Mesenchymal stem cell (in vitro differentiated cells and primary cell): ENCODE measurements around the gene RGS7.
"Not testable (repeated sequence)": the region's sequence is repeated elsewhere in the genome, so short reads cannot be mapped to it uniquely, and the experiment has no call there.

Source experiments
- DNase-seq: peaks from one replicate; pipeline ENCODE4 v3.0.0-alpha.2; 2013
- H2AFZ ChIP-seq: one replicate; pipeline ENCODE4 v1.6.1; 2013; ENCODE audit warnings: low read depth, mild to moderate bottlenecking, control low read depth, inconsistent platforms, low read length, moderate library complexity
- H2AK5ac ChIP-seq: 2 replicates; pipeline ENCODE4 v1.6.1; 2013; ENCODE audit warnings: low read length, moderate library complexity, mild to moderate bottlenecking, inconsistent platforms; ENCODE audit not compliant: severe bottlenecking
- H2BK120ac ChIP-seq: one replicate; pipeline ENCODE4 v1.6.1; 2013; ENCODE audit warnings: low read depth, mild to moderate bottlenecking, inconsistent platforms, low read length, moderate library complexity
- H2BK12ac ChIP-seq, 2 experiments: one replicate each; pipeline ENCODE4 v1.6.1; 2013; ENCODE audit warnings: inconsistent platforms in 2 of 2, low read length in 2 of 2, mild to moderate bottlenecking in 2 of 2, moderate library complexity in 2 of 2, control low read depth in 1 of 2
- H2BK15ac ChIP-seq: one replicate; pipeline ENCODE4 v1.6.1; 2013; ENCODE audit warnings: mild to moderate bottlenecking, low read depth, inconsistent platforms; ENCODE audit not compliant: poor library complexity, severe bottlenecking
- H2BK5ac ChIP-seq: 2 replicates; pipeline ENCODE4 v1.6.1; 2013; ENCODE audit warnings: low read depth, mild to moderate bottlenecking, low read length, control low read depth, inconsistent platforms; ENCODE audit not compliant: poor library complexity, severe bottlenecking
- H3K14ac ChIP-seq, 2 experiments: one replicate each; pipeline ENCODE4 v1.6.1; 2013; ENCODE audit warnings: inconsistent platforms in 2 of 2, low read length in 2 of 2, control low read depth in 1 of 2, mild to moderate bottlenecking in 1 of 2, moderate library complexity in 1 of 2
- H3K18ac ChIP-seq, 2 experiments: one replicate each; pipeline ENCODE4 v1.6.1; 2013; ENCODE audit warnings: inconsistent platforms in 2 of 2, low read length in 2 of 2, control low read depth in 1 of 2, low read depth in 1 of 2, mild to moderate bottlenecking in 1 of 2
- H3K23ac ChIP-seq, 2 experiments: one replicate each; pipeline ENCODE4 v1.6.1; 2013; ENCODE audit warnings: inconsistent platforms in 2 of 2, low read length in 2 of 2, mild to moderate bottlenecking in 2 of 2, moderate library complexity in 2 of 2, control low read depth in 1 of 2
- H3K27ac ChIP-seq: 2 replicates; pipeline ENCODE4 v1.5.1; 2013; ENCODE audit warnings: mild to moderate bottlenecking, moderate library complexity, low read length, control low read depth, inconsistent platforms; ENCODE audit not compliant: poor library complexity, severe bottlenecking
- H3K27me3 ChIP-seq, 2 experiments: 2 replicates each; pipeline versions ENCODE4 v1.6.1 to v1.7.0; 2013; ENCODE audit warnings: low read length in 2 of 2, mild to moderate bottlenecking in 2 of 2, moderate library complexity in 2 of 2, control low read depth in 1 of 2, inconsistent platforms in 1 of 2; ENCODE audit not compliant: control insufficient read depth in 1 of 2, insufficient read depth in 1 of 2
- H3K36me3 ChIP-seq, 2 experiments: 2 replicates each; pipeline versions ENCODE4 v1.6.1 to v1.7.0; 2013; ENCODE audit warnings: low read length in 2 of 2, control low read depth in 1 of 2, inconsistent platforms in 1 of 2, low read depth in 1 of 2, mild to moderate bottlenecking in 1 of 2; ENCODE audit not compliant: insufficient read depth in 2 of 2, control insufficient read depth in 1 of 2
- H3K4ac ChIP-seq, 2 experiments: one replicate each; pipeline ENCODE4 v1.6.1; 2013; ENCODE audit warnings: inconsistent platforms in 2 of 2, low read length in 2 of 2, mild to moderate bottlenecking in 2 of 2, moderate library complexity in 2 of 2, control low read depth in 1 of 2, low read depth in 1 of 2
- H3K4me1 ChIP-seq: 2 replicates; pipeline ENCODE4 v1.6.1; 2013; ENCODE audit warnings: low read depth, low read length, control low read depth; ENCODE audit not compliant: control insufficient read depth, insufficient read depth
- H3K4me2 ChIP-seq: 2 replicates; pipeline ENCODE4 v1.6.1; 2013; ENCODE audit warnings: low read length, mild to moderate bottlenecking, inconsistent platforms; ENCODE audit not compliant: poor library complexity, severe bottlenecking
- H3K4me3 ChIP-seq, 2 experiments: 2 replicates each; pipeline versions ENCODE4 v1.5.1 to v1.7.0; 2013; ENCODE audit warnings: low read length in 2 of 2, mild to moderate bottlenecking in 2 of 2, control low read depth in 1 of 2, low read depth in 1 of 2; ENCODE audit not compliant: insufficient read depth in 1 of 2
- H3K79me1 ChIP-seq: replicated peaks from 2 replicates; pipeline ENCODE4 v1.6.1; 2013; ENCODE audit warnings: mild to moderate bottlenecking, control low read depth, low read length, inconsistent platforms; ENCODE audit not compliant: poor library complexity, severe bottlenecking
- H3K9ac ChIP-seq: 2 replicates; pipeline ENCODE4 v1.7.0; 2013; ENCODE audit warnings: mild to moderate bottlenecking, low read length, moderate library complexity
- H3K9me3 ChIP-seq: 2 replicates; pipeline ENCODE4 v1.7.0; 2013; ENCODE audit warnings: mild to moderate bottlenecking, low read length; ENCODE audit not compliant: control insufficient read depth
- H4K8ac ChIP-seq: one replicate; pipeline ENCODE4 v1.6.1; 2013; ENCODE audit warnings: inconsistent platforms, mild to moderate bottlenecking, low read length, moderate library complexity
- H4K91ac ChIP-seq: one replicate; pipeline ENCODE4 v1.6.1; 2013; ENCODE audit warnings: mild to moderate bottlenecking, low read length, inconsistent platforms
- WGBS: methylation state at CpG from one replicate; pipeline ENCODE4 v1.1.7; 2013; ENCODE audit warnings: mixed read lengths; 5-methylcytosine and 5-hydroxymethylcytosine counted together

Gene RGS7

GRCh38 chr1:241090798-241091197 is 266.2 kb downstream of the RGS7 start:
- H2BK5ac ChIP-seq, result no peak overlapping the region
- H4K8ac ChIP-seq, result no peak overlapping the region
- no peak overlapping the region for H3K23ac ChIP-seq
- H3K4ac ChIP-seq, result no peak overlapping the region
- DNase-seq, result no peak
- 86% methylated on average over 3 of the region's 3 CpGs for WGBS
- H3K36me3 ChIP-seq, result no peaks in the 10 kb centered on the region
- H3K4me2 ChIP-seq, result no peak overlapping the region
- no peak overlapping the region for H4K91ac ChIP-seq
- H3K27ac ChIP-seq, result no peak overlapping the region
- H3K9me3 ChIP-seq, result no peaks in the 10 kb centered on the region
- H2AK5ac ChIP-seq, result no peak overlapping the region
- no peak overlapping the region for H2BK15ac ChIP-seq
- H3K79me1 ChIP-seq, result no peaks in the 10 kb centered on the region
- H2BK120ac ChIP-seq, result no peak overlapping the region
- no peaks in the 10 kb centered on the region for H3K4me1 ChIP-seq
- no peaks in the 10 kb centered on the region for H3K27me3 ChIP-seq
- H3K9ac ChIP-seq, result no peak overlapping the region
- H2AFZ ChIP-seq, result no peak overlapping the region
- no peak overlapping the region for H3K14ac ChIP-seq
- no peak overlapping the region for H3K18ac ChIP-seq
- no peak overlapping the region for H2BK12ac ChIP-seq
- no peak overlapping the region for H3K4me3 ChIP-seq

GRCh38 chr1:241089066-241089465 is 267.9 kb downstream of the RGS7 start:
- H3K18ac ChIP-seq, H4K91ac ChIP-seq, H2BK120ac ChIP-seq, H2BK15ac ChIP-seq, H3K14ac ChIP-seq, DNase-seq, H3K9ac ChIP-seq, H2AK5ac ChIP-seq, H2BK5ac ChIP-seq, H3K4me2 ChIP-seq, H3K79me1 ChIP-seq, H3K4ac ChIP-seq, H3K27me3 ChIP-seq, H3K9me3 ChIP-seq, H3K23ac ChIP-seq, H2AFZ ChIP-seq, H3K36me3 ChIP-seq, H3K4me1 ChIP-seq, H4K8ac ChIP-seq, H3K27ac ChIP-seq, H2BK12ac ChIP-seq, H3K4me3 ChIP-seq: not testable (repeated sequence)
- WGBS, result 65% methylated on average over 1 of the region's 1 CpG

- H3K4me1 ChIP-seq, DNase-seq, H2AFZ ChIP-seq, H2BK15ac ChIP-seq, H2BK5ac ChIP-seq, H3K27me3 ChIP-seq, H3K4me3 ChIP-seq, H3K4ac ChIP-seq, H2BK120ac ChIP-seq, H3K23ac ChIP-seq, H2AK5ac ChIP-seq, H2BK12ac ChIP-seq, H3K79me1 ChIP-seq, H3K14ac ChIP-seq, H3K9ac ChIP-seq, H3K18ac ChIP-seq, H4K91ac ChIP-seq, H3K27ac ChIP-seq, H4K8ac ChIP-seq, H3K4me2 ChIP-seq, H3K9me3 ChIP-seq, H3K36me3 ChIP-seq: not testable (repeated sequence)
- WGBS, result 51% methylated on average over 2 of the region's 2 CpGs
These were observed 268.9 kb downstream of the RGS7 start for GRCh38 chr1:241088075-241088474.

- no peaks in the 10 kb centered on the region for H3K4me1 ChIP-seq
These were observed 270.3 kb downstream of the RGS7 start for GRCh38 chr1:241086686-241087085.

More at GRCh38 chr1:241086686-241087085, 270.3 kb downstream of the RGS7 start:
- Histone ChIP-seq H2BK120ac (no peak overlapping the region), H2AFZ (no peak overlapping the region), H3K18ac (no peak overlapping the region), H3K9ac (no peak overlapping the region), H3K36me3 (no peaks in the 10 kb centered on the region), H2AK5ac (no peak overlapping the region), H2BK5ac (no peak overlapping the region), H2BK12ac (no peak overlapping the region), H3K4ac (no peak overlapping the region), H3K27me3 (no peaks in the 10 kb centered on the region), H4K91ac (no peak overlapping the region), H3K4me3 (no peak overlapping the region), H3K23ac (no peak overlapping the region), H3K79me1 (no peaks in the 10 kb centered on the region), H3K27ac (no peak overlapping the region), H3K14ac (no peak overlapping the region), H3K9me3 (no peaks in the 10 kb centered on the region), H4K8ac (no peak overlapping the region), H2BK15ac (no peak overlapping the region), H3K4me2 (no peak overlapping the region)
- DNase-seq, result no peak
- WGBS, result 72% methylated on average over 6 of the region's 6 CpGs
